ENCODE results near the gene PIGV. TPM values are rescaled to one million over a fixed set of nuclear protein-coding genes. Genes with fewer than 3 reads are reported as not detected.

Gene PIGV
- total and polyA plus RNA-seq, 12 donors = 6.7 to 43.1 (median 28.4) TPM

- H3K9me3 ChIP-seq (replicated peaks in 1 of 3) = no peaks in the 10 kb centered on the region
- H3K4me3 ChIP-seq = no peak overlapping the region
- peaks cover 0 to 35% of the 10 kb centered on the region in 2 donors for H3K36me3 ChIP-seq (replicated peaks in 1 of 2)
- WGBS, 4 donors = 41 to 60% (median 53%) methylated on average over 5 of the region's 5 CpGs
- DNase-seq = no peak
- no peaks in the 10 kb centered on the region for H3K27me3 ChIP-seq
- TF ChIP-seq, protein P1, sequence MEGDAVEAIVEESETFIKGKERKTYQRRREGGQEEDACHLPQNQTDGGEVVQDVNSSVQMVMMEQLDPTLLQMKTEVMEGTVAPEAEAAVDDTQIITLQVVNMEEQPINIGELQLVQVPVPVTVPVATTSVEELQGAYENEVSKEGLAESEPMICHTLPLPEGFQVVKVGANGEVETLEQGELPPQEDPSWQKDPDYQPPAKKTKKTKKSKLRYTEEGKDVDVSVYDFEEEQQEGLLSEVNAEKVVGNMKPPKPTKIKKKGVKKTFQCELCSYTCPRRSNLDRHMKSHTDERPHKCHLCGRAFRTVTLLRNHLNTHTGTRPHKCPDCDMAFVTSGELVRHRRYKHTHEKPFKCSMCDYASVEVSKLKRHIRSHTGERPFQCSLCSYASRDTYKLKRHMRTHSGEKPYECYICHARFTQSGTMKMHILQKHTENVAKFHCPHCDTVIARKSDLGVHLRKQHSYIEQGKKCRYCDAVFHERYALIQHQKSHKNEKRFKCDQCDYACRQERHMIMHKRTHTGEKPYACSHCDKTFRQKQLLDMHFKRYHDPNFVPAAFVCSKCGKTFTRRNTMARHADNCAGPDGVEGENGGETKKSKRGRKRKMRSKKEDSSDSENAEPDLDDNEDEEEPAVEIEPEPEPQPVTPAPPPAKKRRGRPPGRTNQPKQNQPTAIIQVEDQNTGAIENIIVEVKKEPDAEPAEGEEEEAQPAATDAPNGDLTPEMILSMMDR (IDR thresholded peaks at IDR 0.05) = no peak
- no peak for TF ChIP-seq POLR2A (IDR thresholded peaks at IDR 0.05)
- intact Hi-C loops (cut with DNase I) = loop anchor here (5.0 kb wide), 1 partner anchor 86 kb away; the partner anchor contains the start of gene ARID1A (in 2 of the 2)
- peak overlapping the region in 4 of 5 donors; percentile 11 to 98 (median 58) for H3K27ac ChIP-seq
- peaks cover 38 to 48% of the 10 kb centered on the region in 2 donors for H3K4me1 ChIP-seq (replicated peaks in 1 of 2)
Observed at GRCh38 chr1:26783646-26784022, 4.1 kb upstream of the PIGV start.

- intact Hi-C loops (cut with DNase I) = loop anchor here (5.0 kb wide), 1 partner anchor 87 kb away; the partner anchor contains the start of gene ARID1A (in 2 of the 2)
- peaks cover 0 to 29% of the 10 kb centered on the region in 2 donors for H3K36me3 ChIP-seq (replicated peaks in 1 of 2)
- no peaks in the 10 kb centered on the region for H3K27me3 ChIP-seq
- TF ChIP-seq, protein P1 (IDR thresholded peaks at IDR 0.05) = no peak
- peak in 1 of 2 donors; percentile 53 for TF ChIP-seq POLR2A (IDR thresholded peaks at IDR 0.05)
- H3K9me3 ChIP-seq (replicated peaks in 1 of 3) = no peaks in the 10 kb centered on the region
- peak overlapping the region; percentile 5 to 98 (median 19) for H3K27ac ChIP-seq
- DNase-seq = peak; percentile 79 to 90 (median 83)
- H3K4me1 ChIP-seq (replicated peaks in 1 of 2) = peaks cover 41 to 53% of the 10 kb centered on the region in 2 donors
- H3K4me3 ChIP-seq = no peak overlapping the region
- 46 to 62% (median 53%) methylated on average over 1 to 2 of the region's 2 CpGs for WGBS, 4 donors
Observed at GRCh38 chr1:26784023-26784871, 3.5 kb upstream of the PIGV start.

DNA sequence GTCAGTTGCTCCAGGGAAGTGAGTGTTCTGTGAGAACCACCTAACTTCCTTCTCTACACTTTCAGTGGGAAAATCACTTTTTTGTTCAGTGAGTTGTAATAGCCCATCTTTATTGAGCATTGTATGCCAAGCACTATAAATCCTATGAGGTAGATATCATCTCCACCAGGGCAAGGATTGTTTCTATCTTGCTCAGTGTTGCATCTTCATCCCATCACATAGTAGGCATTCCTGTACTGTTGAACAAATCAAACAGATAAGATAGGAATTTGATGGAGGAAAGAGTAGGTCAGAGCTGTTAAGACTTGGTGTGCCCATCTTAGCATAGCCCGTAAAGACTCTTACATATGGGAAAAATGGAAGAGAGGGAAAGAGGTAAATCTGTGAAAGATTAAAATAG, 2.9 kb upstream of the PIGV start:
- intact Hi-C loops (cut with DNase I) = loop anchor here (5.0 kb wide), 1 partner anchor 88 kb away; the partner anchor contains the start of gene ARID1A (in 2 of the 2)
- TF ChIP-seq, protein P1 (IDR thresholded peaks at IDR 0.05) = no peak
- no peak for TF ChIP-seq POLR2A (IDR thresholded peaks at IDR 0.05)
- Histone ChIP-seq H3K27ac (peak overlapping the region in 3 of 5 donors; percentile 19 to 98 (median 97)), H3K9me3 (replicated peaks in 1 of 3) (no peaks in the 10 kb centered on the region), H3K27me3 (no peaks in the 10 kb centered on the region), H3K4me1 (replicated peaks in 1 of 2) (peaks cover 41 to 59% of the 10 kb centered on the region in 2 donors), H3K36me3 (replicated peaks in 1 of 2) (peaks cover 0 to 22% of the 10 kb centered on the region in 2 donors), H3K4me3 (no peak overlapping the region)
- DNase-seq = no peak
- WGBS, 4 donors = 91 to 100% (median 93%) methylated on average over 1 of the region's 1 CpG

DNA sequence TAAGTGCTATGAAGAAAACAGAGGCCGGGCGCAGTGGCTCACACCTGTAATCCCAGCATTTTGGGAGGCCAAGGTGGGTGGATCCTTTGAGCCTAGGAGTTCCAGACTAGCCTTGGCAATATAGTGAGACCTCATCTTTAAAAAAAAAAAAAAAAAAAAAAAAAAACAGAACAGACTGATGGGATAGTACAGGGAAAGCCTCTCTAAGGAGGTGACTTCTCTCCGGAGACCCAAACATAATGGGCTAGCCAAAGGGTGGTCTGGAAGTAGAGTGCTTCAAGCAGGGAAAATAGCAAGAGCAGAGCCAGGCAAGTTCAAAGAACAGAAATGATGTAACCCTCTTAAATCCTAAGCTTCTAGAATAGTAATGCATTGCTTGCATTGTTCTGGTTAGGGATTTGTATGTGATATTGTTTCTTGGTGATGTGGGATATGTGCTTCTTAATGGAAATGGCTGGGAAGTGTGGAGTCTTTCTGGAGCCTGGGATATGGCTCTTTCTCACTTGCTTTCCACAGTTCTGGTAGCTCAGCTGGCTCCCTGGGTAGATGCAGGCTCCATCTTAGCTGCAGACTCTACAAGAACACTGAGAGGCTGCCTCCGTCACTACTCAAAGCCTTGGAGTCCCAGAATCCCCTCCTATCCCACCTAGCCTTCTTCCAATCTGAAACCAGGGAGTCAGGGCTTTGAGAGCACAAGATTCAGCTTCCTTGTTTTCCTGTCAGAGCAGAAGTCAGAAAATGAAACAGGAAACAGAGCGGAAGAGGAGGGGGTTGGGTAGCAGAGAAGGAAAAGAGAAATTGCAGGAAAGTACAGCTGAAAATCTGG, 1.9 kb upstream of the PIGV start:
- 74 to 81% (median 78%) methylated on average over 5 of the region's 5 CpGs for WGBS, 4 donors
- DNase-seq = no peak
- Histone ChIP-seq H3K9me3 (replicated peaks in 1 of 3) (no peaks in the 10 kb centered on the region), H3K4me1 (replicated peaks in 1 of 2) (peaks cover 41 to 61% of the 10 kb centered on the region in 2 donors), H3K27me3 (no peaks in the 10 kb centered on the region), H3K4me3 (no peak overlapping the region), H3K36me3 (replicated peaks in 1 of 2) (peaks cover 0 to 13% of the 10 kb centered on the region in 2 donors), H3K27ac (peak overlapping the region in 4 of 5 donors; percentile 91 to 99 (median 98))
- TF ChIP-seq, protein P1 (IDR thresholded peaks at IDR 0.05) = no peak
- no peak for TF ChIP-seq POLR2A (IDR thresholded peaks at IDR 0.05)
- intact Hi-C loops (cut with DNase I) = no loop called here

Measured in adrenal gland (tissue), 12 donors.